ENCODE data around the gene CREBL2. TPM values are rescaled to one million over a fixed set of nuclear protein-coding genes. Genes with fewer than 3 reads are reported as not detected.

CREBL2 gene
- total RNA-seq, 1 experiment from 2014 or later: 18.3 TPM

DNA sequence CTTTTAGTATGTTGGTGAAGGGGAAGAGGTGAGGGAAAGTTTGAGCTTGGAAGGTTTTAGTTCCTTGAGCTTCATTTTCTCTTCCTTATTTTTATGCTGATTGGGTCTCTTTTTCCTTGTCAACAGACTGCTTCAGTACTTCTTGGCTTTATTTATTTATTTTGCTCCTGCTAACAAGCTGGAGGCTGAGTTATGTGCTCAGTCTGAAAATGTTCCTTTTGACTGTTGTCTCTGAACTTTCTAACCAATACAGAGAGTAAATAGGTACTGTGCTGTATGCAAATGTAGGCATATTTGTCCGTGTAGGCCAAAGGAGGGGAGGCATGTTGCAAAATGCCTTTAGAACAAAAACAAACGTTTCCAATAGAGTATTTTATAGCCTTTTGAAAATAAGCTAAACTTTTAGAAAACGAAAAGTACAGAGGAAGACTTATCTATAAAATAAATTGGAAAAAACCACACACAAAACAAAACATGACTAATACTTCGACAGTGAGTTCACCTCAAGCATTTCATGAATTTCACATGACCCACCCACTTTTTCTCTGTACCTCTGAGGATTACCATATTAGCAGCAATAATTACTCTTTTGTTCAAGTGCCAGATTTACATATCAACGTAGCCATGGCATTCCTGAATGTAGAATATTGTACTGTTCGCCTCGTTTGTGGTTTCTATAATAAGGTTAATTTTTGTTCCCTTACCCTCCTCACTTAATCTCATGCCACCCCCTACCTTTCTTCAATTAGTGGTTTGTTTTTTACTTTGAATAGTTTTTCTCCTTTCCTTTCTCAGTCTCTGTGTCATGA is 4.7 kb upstream of the CREBL2 start:
- WGBS (ENCODE audit: extremely low coverage, insufficient read length, low lambda C conversion rate): no CpG with 5 or more reads among the region's 7 CpGs
- Histone ChIP-seq H3K27ac (ENCODE audit: insufficient read length, low read depth, low read length) (peak overlapping the region; percentile 46), H3K18ac (ENCODE audit: insufficient read length, low read depth, low read length) (no peak overlapping the region), H3K9ac (ENCODE audit: extremely low read depth, insufficient read length, low read length) (no peak overlapping the region), H3K4me1 (ENCODE audit: insufficient read depth, low read length) (peaks cover 3% of the 10 kb centered on the region; the same call in 1 of the 2 replicates), H3K23me2 (ENCODE audit: insufficient read length, low read depth, low read length, poor library complexity, severe bottlenecking) (peaks cover under 1% of the 10 kb centered on the region), H2BK15ac (ENCODE audit: low read depth, low read length) (no peak overlapping the region), H3T11ph (ENCODE audit: low read length) (no peak overlapping the region), H4K91ac (ENCODE audit: insufficient read length, low read depth, low read length) (no peak overlapping the region), H2AFZ (ENCODE audit: low read length) (peak overlapping the region; percentile 68), H2AK5ac (ENCODE audit: insufficient read length, low read length) (no peak overlapping the region), H3K4ac (ENCODE audit: low read depth, low read length) (no peak overlapping the region), H4K5ac (ENCODE audit: insufficient read length, low read depth, low read length) (no peak overlapping the region), H2BK5ac (ENCODE audit: insufficient read length, low read length) (no peak overlapping the region), H3K4me2 (ENCODE audit: insufficient read depth, insufficient read length, low read length) (no peak overlapping the region), H4K20me1 (ENCODE audit: control insufficient read depth, insufficient read depth, insufficient read length) (no peaks in the 10 kb centered on the region), H3K14ac (ENCODE audit: insufficient read depth, low read length) (no peak overlapping the region), H3K9me3 (ENCODE audit: control insufficient read depth, low read depth, low read length) (no peaks in the 10 kb centered on the region), H3K23ac (ENCODE audit: insufficient read length, low read depth, low read length) (no peak overlapping the region), H2BK20ac (ENCODE audit: low read depth, low read length, poor library complexity, severe bottlenecking) (no peak overlapping the region), H3K79me1 (ENCODE audit: insufficient read depth, low read depth, low read length, poor library complexity, severe bottlenecking) (no peaks in the 10 kb centered on the region), H4K8ac (replicated peaks; ENCODE audit: insufficient read length, low read depth, low read length) (no peak overlapping the region), H3K27me3 (ENCODE audit: insufficient read depth, low read length) (no peaks in the 10 kb centered on the region), H3K79me2 (ENCODE audit: insufficient read depth, low read length) (no peaks in the 10 kb centered on the region), H2BK120ac (ENCODE audit: low read depth, low read length, poor library complexity, severe bottlenecking) (no peak overlapping the region), H2BK12ac (ENCODE audit: insufficient read length, low read depth, low read length) (no peak overlapping the region), H3K56ac (ENCODE audit: insufficient read length, low read depth, low read length) (no peak overlapping the region)
- DNase-seq: no peak
- no peak for TF ChIP-seq CTCF (conservative IDR thresholded peaks at IDR 0.05)
- H3K27me3 Mint-ChIP-seq (ENCODE audit: low read depth): no peaks in the 10 kb centered on the region
- H3K27ac Mint-ChIP-seq: peak overlapping the region; percentile 19 to 73 (median 45); a peak in 5 of 7 replicates
- peaks cover 16 to 22% of the 10 kb centered on the region in 2 experiments for H3K4me1 Mint-ChIP-seq
- no peaks in the 10 kb centered on the region for H3K36me3 Mint-ChIP-seq (ENCODE audit: insufficient read depth in 1 of 3, low read depth in 3 of 3)
- no peaks in the 10 kb centered on the region for H3K9me3 Mint-ChIP-seq
- H3K4me3 Mint-ChIP-seq: no peak overlapping the region
